Nephron (organoid): ENCODE results near the gene CFAP69.
A peak's percentile ranks its signal among the peaks of the same experiment; 100 is the strongest.

Experiments used
- H3K27ac Mint-ChIP-seq, 3 experiments: 2 replicates each; pipeline ENCODE4 v1.8.0; 2020; ENCODE audit warnings: mixed read lengths in 3 of 3, mild to moderate bottlenecking in 2 of 3, moderate library complexity in 1 of 3
- H3K27me3 Mint-ChIP-seq: 2 replicates; pipeline ENCODE4 v1.8.0; 2021; ENCODE audit warnings: low read depth, mild to moderate bottlenecking, moderate library complexity, mixed read lengths
- H3K36me3 Mint-ChIP-seq: 2 replicates; pipeline ENCODE4 v1.8.0; 2020; ENCODE audit warnings: low read depth, mixed read lengths
- H3K4me1 Mint-ChIP-seq: 2 replicates; pipeline ENCODE4 v1.8.0; 2020; ENCODE audit warnings: mixed read lengths
- H3K4me3 Mint-ChIP-seq, 3 experiments: 2 replicates each; pipeline ENCODE4 v1.8.0; 2020; ENCODE audit warnings: mild to moderate bottlenecking in 3 of 3, mixed read lengths in 3 of 3, moderate library complexity in 2 of 3
- H3K9me3 Mint-ChIP-seq: 2 replicates; pipeline ENCODE4 v1.8.0; 2020; ENCODE audit warnings: mixed read lengths
- TF ChIP-seq, protein P1 (sequence below), 3 experiments: fragments of 200-600 bp; sonication (generic); IDR thresholded peaks; one replicate each; pipeline ENCODE4 v1.5.0; 2021; ENCODE audit warnings: antibody characterized with exemption in 3 of 3; ENCODE audit not compliant: unreplicated experiment in 3 of 3

Gene CFAP69

DNA sequence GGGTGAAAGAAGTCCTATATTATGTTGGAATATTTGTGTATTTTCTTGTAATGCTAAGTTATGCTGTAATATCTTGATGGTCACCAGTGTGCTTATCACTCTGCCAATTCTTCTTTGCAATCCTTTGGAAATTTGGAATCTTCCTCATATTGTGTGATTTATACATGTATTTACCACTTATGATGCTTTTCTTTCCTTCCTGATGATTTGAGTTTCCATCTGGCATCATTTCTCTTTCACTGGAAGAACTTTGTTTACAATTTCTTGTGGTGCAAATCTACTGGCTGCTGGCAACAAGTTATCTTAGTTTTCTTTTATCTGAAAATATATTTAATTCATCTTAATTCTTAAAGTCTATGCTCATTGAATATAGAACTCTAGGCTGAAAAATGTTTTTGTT lies 29.2 kb downstream of the CFAP69 start:
- H3K36me3 Mint-ChIP-seq, result no peaks in the 10 kb centered on the region
- no peak overlapping the region for H3K27ac Mint-ChIP-seq
- H3K4me3 Mint-ChIP-seq, result no peak overlapping the region
- H3K9me3 Mint-ChIP-seq, result no peaks in the 10 kb centered on the region
- TF ChIP-seq, protein P1, sequence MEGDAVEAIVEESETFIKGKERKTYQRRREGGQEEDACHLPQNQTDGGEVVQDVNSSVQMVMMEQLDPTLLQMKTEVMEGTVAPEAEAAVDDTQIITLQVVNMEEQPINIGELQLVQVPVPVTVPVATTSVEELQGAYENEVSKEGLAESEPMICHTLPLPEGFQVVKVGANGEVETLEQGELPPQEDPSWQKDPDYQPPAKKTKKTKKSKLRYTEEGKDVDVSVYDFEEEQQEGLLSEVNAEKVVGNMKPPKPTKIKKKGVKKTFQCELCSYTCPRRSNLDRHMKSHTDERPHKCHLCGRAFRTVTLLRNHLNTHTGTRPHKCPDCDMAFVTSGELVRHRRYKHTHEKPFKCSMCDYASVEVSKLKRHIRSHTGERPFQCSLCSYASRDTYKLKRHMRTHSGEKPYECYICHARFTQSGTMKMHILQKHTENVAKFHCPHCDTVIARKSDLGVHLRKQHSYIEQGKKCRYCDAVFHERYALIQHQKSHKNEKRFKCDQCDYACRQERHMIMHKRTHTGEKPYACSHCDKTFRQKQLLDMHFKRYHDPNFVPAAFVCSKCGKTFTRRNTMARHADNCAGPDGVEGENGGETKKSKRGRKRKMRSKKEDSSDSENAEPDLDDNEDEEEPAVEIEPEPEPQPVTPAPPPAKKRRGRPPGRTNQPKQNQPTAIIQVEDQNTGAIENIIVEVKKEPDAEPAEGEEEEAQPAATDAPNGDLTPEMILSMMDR (IDR thresholded peaks at IDR 0.05; ENCODE audit: unreplicated experiment in 3 of 3), result no peak
- H3K27me3 Mint-ChIP-seq, result no peaks in the 10 kb centered on the region
- no peaks in the 10 kb centered on the region for H3K4me1 Mint-ChIP-seq

DNA sequence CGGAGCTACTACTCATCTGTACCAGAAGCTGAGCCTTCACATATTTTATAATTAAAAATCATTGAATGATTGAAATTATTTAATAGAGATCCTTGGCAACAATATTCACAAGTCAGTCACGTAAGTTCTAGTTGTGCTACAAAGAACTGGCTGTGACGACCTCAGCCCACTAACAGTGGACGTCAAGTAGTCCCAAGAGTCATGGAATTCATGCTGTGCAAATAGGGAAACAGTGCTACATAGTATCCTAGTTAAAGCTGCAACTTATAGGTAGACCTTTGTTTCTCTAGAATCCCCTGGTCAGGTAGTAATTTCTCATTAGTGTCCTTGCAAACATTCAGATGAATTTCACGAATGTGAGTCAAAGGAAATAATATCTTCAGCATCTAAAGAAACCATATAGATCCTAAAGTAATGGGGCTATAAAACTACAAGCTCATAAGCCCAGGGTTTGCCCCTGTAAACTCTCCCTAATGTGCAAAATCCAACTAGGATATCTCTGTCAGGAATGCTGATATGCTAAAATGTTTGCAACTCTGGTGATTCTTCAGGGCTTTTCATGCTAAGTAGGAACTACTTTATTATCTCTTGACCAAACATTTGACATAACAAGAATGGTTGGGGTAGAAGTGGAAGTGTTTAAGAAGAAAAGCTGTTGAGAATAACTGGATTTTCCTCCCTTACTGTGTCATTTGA lies 31.2 kb downstream of the CFAP69 start:
- TF ChIP-seq, protein P1 (IDR thresholded peaks at IDR 0.05; ENCODE audit: unreplicated experiment in 3 of 3), result no peak
- Mint-ChIP-seq H3K9me3 (no peaks in the 10 kb centered on the region), H3K27ac (no peak overlapping the region), H3K36me3 (no peaks in the 10 kb centered on the region), H3K27me3 (no peaks in the 10 kb centered on the region), H3K4me1 (no peaks in the 10 kb centered on the region), H3K4me3 (no peak overlapping the region)

- Mint-ChIP-seq H3K9me3 (no peaks in the 10 kb centered on the region), H3K4me3 (no peak overlapping the region), H3K4me1 (no peaks in the 10 kb centered on the region), H3K27me3 (no peaks in the 10 kb centered on the region), H3K36me3 (peaks cover 35% of the 10 kb centered on the region), H3K27ac (no peak overlapping the region)
- TF ChIP-seq, protein P1 (IDR thresholded peaks at IDR 0.05; ENCODE audit: unreplicated experiment in 3 of 3), result no peak
Observed at GRCh38 chr7:90288154-90288553, 43.2 kb downstream of the CFAP69 start.

- Mint-ChIP-seq H3K27ac (no peak overlapping the region), H3K27me3 (no peaks in the 10 kb centered on the region), H3K36me3 (peaks cover 54% of the 10 kb centered on the region), H3K4me3 (no peak overlapping the region), H3K4me1 (no peaks in the 10 kb centered on the region), H3K9me3 (peaks cover 4% of the 10 kb centered on the region)
- TF ChIP-seq, protein P1 (IDR thresholded peaks at IDR 0.05; ENCODE audit: unreplicated experiment in 3 of 3), result no peak
Observed at GRCh38 chr7:90290244-90291113, 45.5 kb downstream of the CFAP69 start.

GRCh38 chr7:90298145-90299038 lies 53.4 kb downstream of the CFAP69 start:
- no peaks in the 10 kb centered on the region for H3K4me1 Mint-ChIP-seq
- H3K4me3 Mint-ChIP-seq, result no peak overlapping the region
- TF ChIP-seq, protein P1 (IDR thresholded peaks at IDR 0.05; ENCODE audit: unreplicated experiment in 3 of 3), result peak; percentile 38 to 51 (median 39)
- H3K9me3 Mint-ChIP-seq, result peaks cover 3% of the 10 kb centered on the region
- no peaks in the 10 kb centered on the region for H3K27me3 Mint-ChIP-seq
- no peak overlapping the region for H3K27ac Mint-ChIP-seq
- H3K36me3 Mint-ChIP-seq, result peaks cover 23% of the 10 kb centered on the region
